ENCODE data around the gene AZU1. TPM values are rescaled to one million over a fixed set of nuclear protein-coding genes. Genes with fewer than 3 reads are reported as not detected.
A peak's percentile ranks its signal among the peaks of the same experiment; 100 is the strongest.
"Not testable (repeated sequence)": the region's sequence is repeated elsewhere in the genome, so short reads cannot be mapped to it uniquely, and the experiment has no call there.

The AZU1 gene
- total RNA-seq, 4 donors from 2014 or later = not detected

- H3K9me3 ChIP-seq = no peaks in the 10 kb centered on the region
- peaks cover 56 to 72% (median 57%) of the 10 kb centered on the region in 3 donors for H3K27me3 ChIP-seq
- no peak overlapping the region for H3K4me3 ChIP-seq
- no peaks in the 10 kb centered on the region for H3K36me3 ChIP-seq
- DNase-seq = no peak
- no peak overlapping the region for H3K27ac ChIP-seq
- no peaks in the 10 kb centered on the region for H3K4me1 ChIP-seq
- TF ChIP-seq CTCF (IDR thresholded peaks at IDR 0.05 in 4 of 5, conservative IDR thresholded peaks at IDR 0.05 in 1 of 5) = no peak
- ATAC-seq = no peak
- in situ Hi-C loops (cut with MboI; ENCODE audit: low sequenced_read_pairs in 4 of 4) (no loop called here), intact Hi-C loops (cut with DNase I; ENCODE audit: low total_unique reads) (no loop called here)
Measured at GRCh38 chr19:834216-834615, 6.6 kb downstream of the AZU1 start.

GRCh38 chr19:835210-835810 lies 7.7 kb downstream of the AZU1 start:
- intact Hi-C loops (cut with DNase I; ENCODE audit: low total_unique reads) (no loop called here), in situ Hi-C loops (cut with MboI; ENCODE audit: low sequenced_read_pairs in 4 of 4) (no loop called here)
- Histone ChIP-seq H3K27ac (no peak overlapping the region), H3K9me3 (no peaks in the 10 kb centered on the region), H3K27me3 (peaks cover 48 to 67% (median 65%) of the 10 kb centered on the region in 3 donors), H3K4me1 (no peaks in the 10 kb centered on the region), H3K36me3 (no peaks in the 10 kb centered on the region), H3K4me3 (no peak overlapping the region)
- no peak for DNase-seq
- ATAC-seq = no peak
- TF ChIP-seq POLR2A (IDR thresholded peaks at IDR 0.05) (no peak), CTCF (IDR thresholded peaks at IDR 0.05 in 4 of 5, conservative IDR thresholded peaks at IDR 0.05 in 1 of 5) (no peak)

GRCh38 chr19:840519-841206 lies 13.0 kb downstream of the AZU1 start, which contains the start of gene PRTN3:
PRTN3 (plus strand) TSS chr19:840999; CDS start chr19:841009, 10 bp downstream.
- peaks cover 62 to 75% (median 65%) of the 10 kb centered on the region in 3 donors for H3K27me3 ChIP-seq
- H3K36me3 ChIP-seq = no peaks in the 10 kb centered on the region
- intact Hi-C loops (cut with DNase I; ENCODE audit: low total_unique reads) (no loop called here), in situ Hi-C loops (cut with MboI; ENCODE audit: low sequenced_read_pairs in 4 of 4) (no loop called here)
- H3K9me3 ChIP-seq = no peaks in the 10 kb centered on the region
- no peak for TF ChIP-seq POLR2A (IDR thresholded peaks at IDR 0.05)
- TF ChIP-seq CTCF (IDR thresholded peaks at IDR 0.05 in 4 of 5, conservative IDR thresholded peaks at IDR 0.05 in 1 of 5) = no peak
- H3K4me1 ChIP-seq = peaks cover 0 to 8% of the 10 kb centered on the region in 2 donors
- ATAC-seq (no peak), DNase-seq (no peak)
- H3K4me3 ChIP-seq = no peak within 1 kb of the TSS
- no peak within 1 kb of the TSS for H3K27ac ChIP-seq

GRCh38 chr19:842802-843179 lies 15.2 kb downstream of the AZU1 start:
- H3K27me3 ChIP-seq = peaks cover 67 to 74% (median 67%) of the 10 kb centered on the region in 3 donors
- in situ Hi-C loops (cut with MboI; ENCODE audit: low sequenced_read_pairs in 4 of 4); ATAC-seq; H3K27ac ChIP-seq; DNase-seq; H3K4me1 ChIP-seq; H3K9me3 ChIP-seq; H3K36me3 ChIP-seq; intact Hi-C loops (cut with DNase I; ENCODE audit: low total_unique reads); H3K4me3 ChIP-seq: not testable (repeated sequence)

- ATAC-seq (no peak), DNase-seq (no peak)
- TF ChIP-seq POLR2A (IDR thresholded peaks at IDR 0.05) (no peak), CTCF (IDR thresholded peaks at IDR 0.05 in 4 of 5, conservative IDR thresholded peaks at IDR 0.05 in 1 of 5) (no peak)
- intact Hi-C loops (cut with DNase I; ENCODE audit: low total_unique reads) (no loop called here), in situ Hi-C loops (cut with MboI; ENCODE audit: low sequenced_read_pairs in 4 of 4) (no loop called here)
- Histone ChIP-seq H3K27me3 (peaks cover 70 to 76% (median 70%) of the 10 kb centered on the region in 3 donors), H3K4me1 (peaks cover 0 to 8% of the 10 kb centered on the region in 2 donors), H3K27ac (no peak overlapping the region), H3K36me3 (no peaks in the 10 kb centered on the region), H3K4me3 (peak overlapping the region in 1 of 4 donors; percentile 13), H3K9me3 (no peaks in the 10 kb centered on the region)
Measured at GRCh38 chr19:843180-843835, 15.7 kb downstream of the AZU1 start.

Data from gastrocnemius medialis (tissue), 4 donors.